GM13976 (cell line): ENCODE measurements around the gene ZNF790.
A peak's percentile ranks its signal among the peaks of the same experiment; 100 is the strongest.

ENCODE experiments used
- DNase-seq: peaks from one replicate; pipeline ENCODE4 v3.0.0; 2012; ENCODE audit warnings: low spot score
- CTCF ChIP-seq: IDR thresholded peaks from 2 replicates; pipeline ENCODE4 v1.5.1; 2012; ENCODE audit warnings: borderline replicate concordance, mild to moderate bottlenecking; ENCODE audit not compliant: insufficient read depth; ENCODE audit errors: extremely low read depth, missing control alignments, control extremely low read depth
- in situ Hi-C: fragments of 300-500 bp; cut with MboI; formaldehyde crosslinking; loops from one replicate; pipeline ENCODE4 v1.12.0; 2022; ENCODE audit warnings: low sequenced_read_pairs, mixed read lengths, inconsistent platforms; ENCODE audit not compliant: unreplicated experiment

ZNF790 gene

GRCh38 chr19:36772311-36773222, 65.6 kb downstream of the ZNF790 start, which contains the start of gene ZNF850:
Gene ZNF850 (minus strand): TSS chr19:36772807. CDS start chr19:36762606, 10,201 bp downstream.
- in situ Hi-C loops, result no loop called here
- DNase-seq, result peak; percentile 89
- TF ChIP-seq CTCF, result no peak

DNA sequence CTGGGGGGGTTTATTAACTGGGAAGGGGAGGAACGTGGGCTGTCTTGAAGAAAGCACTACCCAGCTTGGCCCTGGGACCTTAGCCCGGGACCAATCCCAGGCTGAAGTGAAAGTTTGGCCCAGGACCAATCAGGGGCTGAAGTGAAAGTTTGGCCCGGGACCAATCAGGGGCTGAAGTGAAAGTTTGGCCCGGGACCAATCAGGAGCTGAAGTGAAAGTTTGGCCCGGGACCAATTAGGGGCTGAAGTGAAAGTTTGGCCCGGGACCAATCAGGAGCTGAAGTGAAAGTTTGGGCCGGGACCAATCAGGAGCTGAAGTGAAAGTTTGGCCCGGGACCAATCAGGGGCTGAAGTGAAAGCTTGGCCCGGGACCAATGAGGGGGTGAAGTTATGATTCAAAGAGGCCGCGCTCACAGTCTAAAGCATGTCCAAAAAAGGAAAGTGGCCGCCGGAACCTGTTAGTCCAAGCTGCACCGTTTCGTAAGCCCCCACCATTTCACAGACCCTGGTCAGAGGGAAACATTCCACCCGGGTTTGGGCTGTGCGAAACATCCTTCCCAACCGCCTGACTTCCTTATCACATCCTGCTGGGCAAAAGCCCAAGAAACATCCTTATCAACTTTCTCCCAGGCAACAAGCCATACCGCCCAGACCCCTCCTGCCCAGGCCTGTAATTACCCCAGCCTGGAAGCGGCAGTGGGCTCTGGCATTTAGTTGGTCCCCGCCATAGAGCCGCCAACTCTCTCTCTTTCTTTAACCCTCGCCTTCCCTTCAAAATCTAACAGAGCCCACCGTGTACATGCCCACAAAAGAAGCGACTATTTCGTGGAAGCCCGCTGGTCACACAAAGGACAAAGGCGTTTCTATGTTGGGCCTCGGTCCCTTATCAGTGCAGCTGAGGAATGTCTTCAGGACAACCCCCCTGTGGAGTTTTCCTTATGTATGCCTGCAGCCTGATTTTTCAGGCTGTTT, 66.6 kb downstream of the ZNF790 start:
- TF ChIP-seq CTCF, result no peak
- peak; percentile 67 for DNase-seq
- in situ Hi-C loops, result no loop called here
